MCF 10A (cell line): ENCODE results near the gene RPS6KA2. TPM values are rescaled to one million over a fixed set of nuclear protein-coding genes. Genes with fewer than 3 reads are reported as not detected.

Source experiments
- BruUV-seq: library from RNA; stranded (reverse); fragments of 400-500 nt; replicated peaks from 2 replicates; lab custom pipeline; 2021; lab: Mats Ljungman, UMichigan
- CTCF ChIA-PET: fragments of 300-600 bp; sonication (Branson Sonifier 250); formaldehyde crosslinking; extraction: SDS; loops from one replicate; lab custom pipeline; 2021; ENCODE audit warnings: antibody characterized with exemption, inconsistent platforms; lab: Yijun Ruan, JAX
- POLR2A ChIA-PET: fragments of 300-600, 350-650 bp; sonication (Branson Sonifier 250); formaldehyde crosslinking; extraction: SDS; loops from one replicate; lab custom pipeline; 2020; ENCODE audit warnings: antibody characterized with exemption, inconsistent platforms; lab: Yijun Ruan, JAX
- DNase-seq: peaks from one replicate; pipeline ENCODE4 v3.0.0-alpha.2; 2018; ENCODE audit not compliant: unreplicated experiment
- H3K27ac Mint-ChIP-seq: one replicate; pipeline ENCODE4 v1.8.0; 2022; ENCODE audit warnings: mild to moderate bottlenecking, low read depth, mixed read lengths; ENCODE audit not compliant: unreplicated experiment
- H3K27me3 Mint-ChIP-seq: one replicate; pipeline ENCODE4 v1.8.0; 2022; ENCODE audit warnings: mixed read lengths; ENCODE audit not compliant: insufficient read depth, unreplicated experiment
- H3K36me3 Mint-ChIP-seq: one replicate; pipeline ENCODE4 v1.8.0; 2022; ENCODE audit warnings: mild to moderate bottlenecking, moderate library complexity, mixed read lengths; ENCODE audit not compliant: insufficient read depth, unreplicated experiment
- H3K4me1 Mint-ChIP-seq: one replicate; pipeline ENCODE4 v1.8.0; 2022; ENCODE audit warnings: mixed read lengths; ENCODE audit not compliant: insufficient read depth, unreplicated experiment
- H3K4me3 Mint-ChIP-seq: one replicate; pipeline ENCODE4 v1.8.0; 2022; ENCODE audit warnings: mild to moderate bottlenecking, moderate library complexity, mixed read lengths; ENCODE audit not compliant: unreplicated experiment
- H3K9me3 Mint-ChIP-seq: one replicate; pipeline ENCODE4 v1.8.0; 2022; ENCODE audit warnings: mixed read lengths; ENCODE audit not compliant: unreplicated experiment
- intact Hi-C: fragments of 100-400 bp; cut with micrococcal nuclease; formaldehyde crosslinking; loops from 2 replicates; pipeline ENCODE4 v1.14.1; 2022
- total RNA-seq: library from RNA; stranded (reverse); gene quantifications from 2 replicates; pipeline ENCODE4 v1.2.3, GENCODE V29; 2022
- TF ChIP-seq, protein P1 (sequence below): fragments of 200-600 bp; IDR thresholded peaks from one replicate; pipeline ENCODE4 v1.8.0; 2022; ENCODE audit warnings: antibody characterized with exemption, mild to moderate bottlenecking; ENCODE audit not compliant: unreplicated experiment

RPS6KA2 gene
- total RNA-seq, 1 experiment from 2014 or later = 126 TPM

GRCh38 chr6:166581091-166581511 lies 46.0 kb downstream of the RPS6KA2 start:
- no peak overlapping the region for H3K27ac Mint-ChIP-seq
- DNase-seq = no peak
- TF ChIP-seq, protein P1, sequence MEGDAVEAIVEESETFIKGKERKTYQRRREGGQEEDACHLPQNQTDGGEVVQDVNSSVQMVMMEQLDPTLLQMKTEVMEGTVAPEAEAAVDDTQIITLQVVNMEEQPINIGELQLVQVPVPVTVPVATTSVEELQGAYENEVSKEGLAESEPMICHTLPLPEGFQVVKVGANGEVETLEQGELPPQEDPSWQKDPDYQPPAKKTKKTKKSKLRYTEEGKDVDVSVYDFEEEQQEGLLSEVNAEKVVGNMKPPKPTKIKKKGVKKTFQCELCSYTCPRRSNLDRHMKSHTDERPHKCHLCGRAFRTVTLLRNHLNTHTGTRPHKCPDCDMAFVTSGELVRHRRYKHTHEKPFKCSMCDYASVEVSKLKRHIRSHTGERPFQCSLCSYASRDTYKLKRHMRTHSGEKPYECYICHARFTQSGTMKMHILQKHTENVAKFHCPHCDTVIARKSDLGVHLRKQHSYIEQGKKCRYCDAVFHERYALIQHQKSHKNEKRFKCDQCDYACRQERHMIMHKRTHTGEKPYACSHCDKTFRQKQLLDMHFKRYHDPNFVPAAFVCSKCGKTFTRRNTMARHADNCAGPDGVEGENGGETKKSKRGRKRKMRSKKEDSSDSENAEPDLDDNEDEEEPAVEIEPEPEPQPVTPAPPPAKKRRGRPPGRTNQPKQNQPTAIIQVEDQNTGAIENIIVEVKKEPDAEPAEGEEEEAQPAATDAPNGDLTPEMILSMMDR = no peak
- peaks cover 4% of the 10 kb centered on the region for H3K9me3 Mint-ChIP-seq
- peaks cover 10% of the 10 kb centered on the region for H3K4me1 Mint-ChIP-seq
- no peak overlapping the region for H3K4me3 Mint-ChIP-seq
- BruUV-seq = no TSS peak
- ChIA-PET POLR2A (no interaction called here), CTCF (no interaction called here)
- peaks cover 37% of the 10 kb centered on the region for H3K36me3 Mint-ChIP-seq
- intact Hi-C loops = no loop called here
- H3K27me3 Mint-ChIP-seq = no peaks in the 10 kb centered on the region

- Mint-ChIP-seq H3K27ac (no peak overlapping the region), H3K4me1 (peaks cover 10% of the 10 kb centered on the region), H3K27me3 (no peaks in the 10 kb centered on the region), H3K4me3 (no peak overlapping the region), H3K9me3 (peaks cover 7% of the 10 kb centered on the region), H3K36me3 (peaks cover 37% of the 10 kb centered on the region)
- DNase-seq = no peak
- intact Hi-C loops = no loop called here
- POLR2A ChIA-PET = no interaction called here
- no TSS peak for BruUV-seq
- TF ChIP-seq, protein P1 = no peak
- CTCF ChIA-PET = no interaction called here
These were observed 46.7 kb downstream of the RPS6KA2 start for GRCh38 chr6:166580076-166581050.

- no TSS peak for BruUV-seq
- peaks cover 9% of the 10 kb centered on the region for H3K4me1 Mint-ChIP-seq
- intact Hi-C loops = no loop called here
- CTCF ChIA-PET = no interaction called here
- no peak overlapping the region for H3K27ac Mint-ChIP-seq
- no peak overlapping the region for H3K4me3 Mint-ChIP-seq
- POLR2A ChIA-PET = no interaction called here
- TF ChIP-seq, protein P1 = no peak
- DNase-seq = no peak
- no peaks in the 10 kb centered on the region for H3K27me3 Mint-ChIP-seq
- H3K9me3 Mint-ChIP-seq = peaks cover 7% of the 10 kb centered on the region
- peaks cover 41% of the 10 kb centered on the region for H3K36me3 Mint-ChIP-seq
These were observed 47.7 kb downstream of the RPS6KA2 start for GRCh38 chr6:166579237-166579850.

GRCh38 chr6:166578536-166579236 lies 48.4 kb downstream of the RPS6KA2 start:
- TF ChIP-seq, protein P1 = no peak
- H3K36me3 Mint-ChIP-seq = peaks cover 40% of the 10 kb centered on the region
- BruUV-seq = no TSS peak
- H3K27ac Mint-ChIP-seq = no peak overlapping the region
- intact Hi-C loops = no loop called here
- no peak overlapping the region for H3K4me3 Mint-ChIP-seq
- peaks cover 7% of the 10 kb centered on the region for H3K9me3 Mint-ChIP-seq
- POLR2A ChIA-PET = interaction anchor here (0.5 kb wide), 1 partner anchor 142 kb away, joined by 3 read pairs; no protein-coding TSS in a partner anchor
- CTCF ChIA-PET = no interaction called here
- no peaks in the 10 kb centered on the region for H3K27me3 Mint-ChIP-seq
- H3K4me1 Mint-ChIP-seq = peaks cover 3% of the 10 kb centered on the region
- no peak for DNase-seq
